ENCODE data around the gene FRG2B.
"Not testable (repeated sequence)": the region's sequence is repeated elsewhere in the genome, so short reads cannot be mapped to it uniquely, and the experiment has no call there.

- TF ChIP-seq, protein P1, sequence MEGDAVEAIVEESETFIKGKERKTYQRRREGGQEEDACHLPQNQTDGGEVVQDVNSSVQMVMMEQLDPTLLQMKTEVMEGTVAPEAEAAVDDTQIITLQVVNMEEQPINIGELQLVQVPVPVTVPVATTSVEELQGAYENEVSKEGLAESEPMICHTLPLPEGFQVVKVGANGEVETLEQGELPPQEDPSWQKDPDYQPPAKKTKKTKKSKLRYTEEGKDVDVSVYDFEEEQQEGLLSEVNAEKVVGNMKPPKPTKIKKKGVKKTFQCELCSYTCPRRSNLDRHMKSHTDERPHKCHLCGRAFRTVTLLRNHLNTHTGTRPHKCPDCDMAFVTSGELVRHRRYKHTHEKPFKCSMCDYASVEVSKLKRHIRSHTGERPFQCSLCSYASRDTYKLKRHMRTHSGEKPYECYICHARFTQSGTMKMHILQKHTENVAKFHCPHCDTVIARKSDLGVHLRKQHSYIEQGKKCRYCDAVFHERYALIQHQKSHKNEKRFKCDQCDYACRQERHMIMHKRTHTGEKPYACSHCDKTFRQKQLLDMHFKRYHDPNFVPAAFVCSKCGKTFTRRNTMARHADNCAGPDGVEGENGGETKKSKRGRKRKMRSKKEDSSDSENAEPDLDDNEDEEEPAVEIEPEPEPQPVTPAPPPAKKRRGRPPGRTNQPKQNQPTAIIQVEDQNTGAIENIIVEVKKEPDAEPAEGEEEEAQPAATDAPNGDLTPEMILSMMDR (IDR thresholded peaks at IDR 0.05) = not testable (repeated sequence)
- TF ChIP-seq POLR2A (IDR thresholded peaks at IDR 0.05) = not testable (repeated sequence)
Measured at GRCh38 chr10:133667446-133667845, 40.9 kb upstream of the FRG2B start.
